H1 (cell line): ENCODE data around the gene DDC. TPM values are rescaled to one million over a fixed set of nuclear protein-coding genes. Genes with fewer than 3 reads are reported as not detected.

Experiments
- CTBP2 ChIP-seq: IDR thresholded peaks from 2 replicates; pipeline ENCODE4 v1.7.0; 2011; ENCODE audit warnings: borderline replicate concordance, mild to moderate bottlenecking, moderate library complexity, mixed read lengths, low read length; ENCODE audit not compliant: insufficient read depth, insufficient read length
- EP300 ChIP-seq, 2 experiments: IDR thresholded peaks; 1 replicate in 1 of 2; 2 replicates in 1 of 2; pipeline ENCODE4 v1.6.1; 2011 to 2012; ENCODE audit warnings: low read depth in 2 of 2, low read length in 2 of 2, mild to moderate bottlenecking in 2 of 2, borderline replicate concordance in 1 of 2, inconsistent platforms in 1 of 2, moderate library complexity in 1 of 2
- JUND ChIP-seq: IDR thresholded peaks from 2 replicates; pipeline ENCODE4 v1.6.1; 2011; ENCODE audit warnings: mild to moderate bottlenecking, improper control_type of control experiment, low read length
- KDM4A ChIP-seq: IDR thresholded peaks from one replicate; pipeline ENCODE4 v1.7.1; 2012; ENCODE audit warnings: low read depth, mild to moderate bottlenecking, moderate library complexity, low read length, inconsistent platforms; ENCODE audit not compliant: severe bottlenecking
- RAD21 ChIP-seq, 2 experiments: IDR thresholded peaks in 1 of 2; conservative IDR thresholded peaks in 1 of 2; 2 replicates each; pipeline ENCODE4 v1.6.1; 2011; ENCODE audit warnings: low read depth in 2 of 2, low read length in 2 of 2, improper control_type of control experiment in 1 of 2, inconsistent platforms in 1 of 2, mild to moderate bottlenecking in 1 of 2, moderate library complexity in 1 of 2
- RNF2 ChIP-seq: fragments of 200-900, 300-1000 bp; sonication (generic); IDR thresholded peaks from 2 replicates; pipeline ENCODE4 v1.7.1; 2016; ENCODE audit warnings: borderline replicate concordance, low read depth, mild to moderate bottlenecking, antibody characterized with exemption, low read length; ENCODE audit not compliant: poor library complexity, severe bottlenecking; ENCODE audit errors: missing control alignments
- RXRA ChIP-seq: IDR thresholded peaks from 2 replicates; pipeline ENCODE4 v1.6.1; 2011; ENCODE audit warnings: low read depth, mild to moderate bottlenecking, low read length, moderate library complexity; ENCODE audit not compliant: insufficient read depth
- SAP30 ChIP-seq: fragments of 300-600 bp; sonication (generic); IDR thresholded peaks from 2 replicates; pipeline ENCODE4 v1.7.1; 2012; ENCODE audit warnings: low read length, moderate library complexity, mild to moderate bottlenecking, inconsistent platforms; ENCODE audit not compliant: insufficient read depth, insufficient replicate concordance
- YY1 ChIP-seq: IDR thresholded peaks from 2 replicates; pipeline ENCODE4 v1.6.1; 2011; ENCODE audit warnings: low read depth, mild to moderate bottlenecking, low read length
- polyA plus RNA-seq, 7 experiments: library from polyadenylated mRNA; depleted of rRNA in 3 of 7; stranded (reverse) in 5 of 7; unstranded in 2 of 7; fragments of >200 nt in 5 of 7; fragments of 200-250 nt in 2 of 7; gene quantifications; 1 replicate in 5 of 7; 2 replicates in 1 of 7; 4 replicates in 1 of 7; pipeline versions ENCODE4 v1.2.1 to v1.2.3, GENCODE V29; 2011 to 2013; ENCODE audit warnings: missing spikeins in 2 of 7, mixed read lengths in 2 of 7
- total RNA-seq: library from RNA; stranded (reverse); fragmentation: NEBNext Ultra II Directional; extraction: Animal tissue kit (Norgen Biotek cat#: 25700); gene quantifications from 2 replicates; pipeline ENCODE4 v1.2.1, GENCODE V29; 2021
- TF ChIP-seq, protein P1 (sequence below): fragments of 300-600 bp; sonication (generic); IDR thresholded peaks from 2 replicates; pipeline ENCODE4 v1.7.1; 2012; ENCODE audit warnings: low read length, moderate library complexity, mild to moderate bottlenecking, inconsistent platforms; ENCODE audit not compliant: insufficient replicate concordance

The DDC gene
- total and polyA plus RNA-seq, 2 of the 8 experiments (the other 6 are each of a cell fraction or from before 2014, with no cell fraction given): 0.05 TPM; not detected in 1

- TF ChIP-seq, protein P1, sequence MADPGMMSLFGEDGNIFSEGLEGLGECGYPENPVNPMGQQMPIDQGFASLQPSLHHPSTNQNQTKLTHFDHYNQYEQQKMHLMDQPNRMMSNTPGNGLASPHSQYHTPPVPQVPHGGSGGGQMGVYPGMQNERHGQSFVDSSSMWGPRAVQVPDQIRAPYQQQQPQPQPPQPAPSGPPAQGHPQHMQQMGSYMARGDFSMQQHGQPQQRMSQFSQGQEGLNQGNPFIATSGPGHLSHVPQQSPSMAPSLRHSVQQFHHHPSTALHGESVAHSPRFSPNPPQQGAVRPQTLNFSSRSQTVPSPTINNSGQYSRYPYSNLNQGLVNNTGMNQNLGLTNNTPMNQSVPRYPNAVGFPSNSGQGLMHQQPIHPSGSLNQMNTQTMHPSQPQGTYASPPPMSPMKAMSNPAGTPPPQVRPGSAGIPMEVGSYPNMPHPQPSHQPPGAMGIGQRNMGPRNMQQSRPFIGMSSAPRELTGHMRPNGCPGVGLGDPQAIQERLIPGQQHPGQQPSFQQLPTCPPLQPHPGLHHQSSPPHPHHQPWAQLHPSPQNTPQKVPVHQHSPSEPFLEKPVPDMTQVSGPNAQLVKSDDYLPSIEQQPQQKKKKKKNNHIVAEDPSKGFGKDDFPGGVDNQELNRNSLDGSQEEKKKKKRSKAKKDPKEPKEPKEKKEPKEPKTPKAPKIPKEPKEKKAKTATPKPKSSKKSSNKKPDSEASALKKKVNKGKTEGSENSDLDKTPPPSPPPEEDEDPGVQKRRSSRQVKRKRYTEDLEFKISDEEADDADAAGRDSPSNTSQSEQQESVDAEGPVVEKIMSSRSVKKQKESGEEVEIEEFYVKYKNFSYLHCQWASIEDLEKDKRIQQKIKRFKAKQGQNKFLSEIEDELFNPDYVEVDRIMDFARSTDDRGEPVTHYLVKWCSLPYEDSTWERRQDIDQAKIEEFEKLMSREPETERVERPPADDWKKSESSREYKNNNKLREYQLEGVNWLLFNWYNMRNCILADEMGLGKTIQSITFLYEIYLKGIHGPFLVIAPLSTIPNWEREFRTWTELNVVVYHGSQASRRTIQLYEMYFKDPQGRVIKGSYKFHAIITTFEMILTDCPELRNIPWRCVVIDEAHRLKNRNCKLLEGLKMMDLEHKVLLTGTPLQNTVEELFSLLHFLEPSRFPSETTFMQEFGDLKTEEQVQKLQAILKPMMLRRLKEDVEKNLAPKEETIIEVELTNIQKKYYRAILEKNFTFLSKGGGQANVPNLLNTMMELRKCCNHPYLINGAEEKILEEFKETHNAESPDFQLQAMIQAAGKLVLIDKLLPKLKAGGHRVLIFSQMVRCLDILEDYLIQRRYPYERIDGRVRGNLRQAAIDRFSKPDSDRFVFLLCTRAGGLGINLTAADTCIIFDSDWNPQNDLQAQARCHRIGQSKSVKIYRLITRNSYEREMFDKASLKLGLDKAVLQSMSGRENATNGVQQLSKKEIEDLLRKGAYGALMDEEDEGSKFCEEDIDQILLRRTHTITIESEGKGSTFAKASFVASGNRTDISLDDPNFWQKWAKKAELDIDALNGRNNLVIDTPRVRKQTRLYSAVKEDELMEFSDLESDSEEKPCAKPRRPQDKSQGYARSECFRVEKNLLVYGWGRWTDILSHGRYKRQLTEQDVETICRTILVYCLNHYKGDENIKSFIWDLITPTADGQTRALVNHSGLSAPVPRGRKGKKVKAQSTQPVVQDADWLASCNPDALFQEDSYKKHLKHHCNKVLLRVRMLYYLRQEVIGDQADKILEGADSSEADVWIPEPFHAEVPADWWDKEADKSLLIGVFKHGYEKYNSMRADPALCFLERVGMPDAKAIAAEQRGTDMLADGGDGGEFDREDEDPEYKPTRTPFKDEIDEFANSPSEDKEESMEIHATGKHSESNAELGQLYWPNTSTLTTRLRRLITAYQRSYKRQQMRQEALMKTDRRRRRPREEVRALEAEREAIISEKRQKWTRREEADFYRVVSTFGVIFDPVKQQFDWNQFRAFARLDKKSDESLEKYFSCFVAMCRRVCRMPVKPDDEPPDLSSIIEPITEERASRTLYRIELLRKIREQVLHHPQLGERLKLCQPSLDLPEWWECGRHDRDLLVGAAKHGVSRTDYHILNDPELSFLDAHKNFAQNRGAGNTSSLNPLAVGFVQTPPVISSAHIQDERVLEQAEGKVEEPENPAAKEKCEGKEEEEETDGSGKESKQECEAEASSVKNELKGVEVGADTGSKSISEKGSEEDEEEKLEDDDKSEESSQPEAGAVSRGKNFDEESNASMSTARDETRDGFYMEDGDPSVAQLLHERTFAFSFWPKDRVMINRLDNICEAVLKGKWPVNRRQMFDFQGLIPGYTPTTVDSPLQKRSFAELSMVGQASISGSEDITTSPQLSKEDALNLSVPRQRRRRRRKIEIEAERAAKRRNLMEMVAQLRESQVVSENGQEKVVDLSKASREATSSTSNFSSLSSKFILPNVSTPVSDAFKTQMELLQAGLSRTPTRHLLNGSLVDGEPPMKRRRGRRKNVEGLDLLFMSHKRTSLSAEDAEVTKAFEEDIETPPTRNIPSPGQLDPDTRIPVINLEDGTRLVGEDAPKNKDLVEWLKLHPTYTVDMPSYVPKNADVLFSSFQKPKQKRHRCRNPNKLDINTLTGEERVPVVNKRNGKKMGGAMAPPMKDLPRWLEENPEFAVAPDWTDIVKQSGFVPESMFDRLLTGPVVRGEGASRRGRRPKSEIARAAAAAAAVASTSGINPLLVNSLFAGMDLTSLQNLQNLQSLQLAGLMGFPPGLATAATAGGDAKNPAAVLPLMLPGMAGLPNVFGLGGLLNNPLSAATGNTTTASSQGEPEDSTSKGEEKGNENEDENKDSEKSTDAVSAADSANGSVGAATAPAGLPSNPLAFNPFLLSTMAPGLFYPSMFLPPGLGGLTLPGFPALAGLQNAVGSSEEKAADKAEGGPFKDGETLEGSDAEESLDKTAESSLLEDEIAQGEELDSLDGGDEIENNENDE: no peak
- TF ChIP-seq EP300 (IDR thresholded peaks at IDR 0.05; ENCODE audit: borderline replicate concordance in 1 of 2, low read depth in 2 of 2, low read length in 2 of 2) (no peak), SAP30 (no peak), RXRA (no peak), JUND (no peak), CTBP2 (no peak), RAD21 (IDR thresholded peaks at IDR 0.05 in 1 of 2, conservative IDR thresholded peaks at IDR 0.05 in 1 of 2; ENCODE audit: low read depth in 2 of 2, low read length in 2 of 2) (no peak), KDM4A (no peak), RNF2 (no peak), YY1 (no peak)
Observed at GRCh38 chr7:50454968-50455367, 110.2 kb downstream of the DDC start (continued).
